Peyer's patch (tissue), 4 donors: Measurements from ENCODE around the gene FER.

Source experiments
- CTCF ChIP-seq, 6 experiments: fragments of 450-650 bp in 4 of 6; fragments of 200-600 bp in 2 of 6; sonication (generic) in 1 of 6; IDR thresholded peaks; one replicate each; pipeline ENCODE4 v1.5.1; 2017 to 2019; ENCODE audit warnings: antibody characterized with exemption in 6 of 6, mild to moderate bottlenecking in 3 of 6, moderate library complexity in 1 of 6
- POLR2A ChIP-seq, 2 donors: fragments of 450-650 bp; IDR thresholded peaks; one replicate each; pipeline ENCODE4 v1.5.1; 2017; ENCODE audit warnings: antibody characterized with exemption in 2 of 2, mild to moderate bottlenecking in 2 of 2, moderate library complexity in 2 of 2

GRCh38 chr5:108900668-108901067 lies 153.0 kb downstream of the FER start:
- TF ChIP-seq POLR2A (IDR thresholded peaks at IDR 0.05): no peak
- TF ChIP-seq CTCF (IDR thresholded peaks at IDR 0.05): no peak
